Activated naive CD8-positive, alpha-beta T cell treated with anti-CD3 and anti-CD28 coated beads, Interleukin-2, amount 50 U/mL, for 16 hours (primary cell): Measurements from ENCODE around the gene CD48.

Experiments used
- DNase-seq: peaks from one replicate; pipeline ENCODE4 v3.0.0-alpha.2; 2020; ENCODE audit warnings: low read depth, low spot score

Gene CD48, protein sequence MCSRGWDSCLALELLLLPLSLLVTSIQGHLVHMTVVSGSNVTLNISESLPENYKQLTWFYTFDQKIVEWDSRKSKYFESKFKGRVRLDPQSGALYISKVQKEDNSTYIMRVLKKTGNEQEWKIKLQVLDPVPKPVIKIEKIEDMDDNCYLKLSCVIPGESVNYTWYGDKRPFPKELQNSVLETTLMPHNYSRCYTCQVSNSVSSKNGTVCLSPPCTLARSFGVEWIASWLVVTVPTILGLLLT

DNA sequence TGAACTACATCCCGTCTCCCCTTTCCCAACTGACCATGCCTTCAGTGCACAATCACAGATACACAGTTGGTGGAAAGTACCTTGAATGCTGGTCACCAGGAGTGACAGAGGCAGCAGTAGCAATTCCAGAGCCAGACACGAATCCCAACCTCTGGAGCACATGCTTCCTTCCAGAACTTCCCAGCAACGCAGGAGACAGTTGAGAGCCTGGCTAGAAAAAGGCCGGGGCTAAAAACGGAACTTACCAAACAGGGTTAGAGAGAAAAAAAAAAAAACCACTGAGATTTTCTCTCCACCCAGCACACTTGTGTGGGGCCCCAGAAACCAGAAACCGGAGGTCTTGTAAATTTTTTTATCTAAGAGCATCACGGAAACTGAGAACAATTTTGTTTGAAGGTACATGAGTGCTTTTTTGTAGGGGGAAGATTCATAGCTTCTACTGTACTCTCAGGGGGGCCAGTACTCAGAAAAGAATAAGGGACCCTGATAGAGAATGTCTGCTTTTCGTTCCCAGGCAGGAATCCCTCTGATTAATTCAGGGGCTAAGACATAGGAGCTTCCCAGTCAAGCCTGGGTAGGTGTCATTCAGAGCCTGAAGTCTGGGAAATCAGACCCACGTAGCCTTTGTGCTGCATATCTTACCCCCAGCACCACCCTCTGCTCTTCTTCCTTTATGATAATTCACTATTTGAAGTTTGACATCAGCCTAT lies at the start of gene CD48:
Gene CD48 (minus strand): TSS at position 221 of the 710 bp plus-strand sequence. CDS start 59 bp downstream, at position 162.
- DNase-seq, result no peak

DNA sequence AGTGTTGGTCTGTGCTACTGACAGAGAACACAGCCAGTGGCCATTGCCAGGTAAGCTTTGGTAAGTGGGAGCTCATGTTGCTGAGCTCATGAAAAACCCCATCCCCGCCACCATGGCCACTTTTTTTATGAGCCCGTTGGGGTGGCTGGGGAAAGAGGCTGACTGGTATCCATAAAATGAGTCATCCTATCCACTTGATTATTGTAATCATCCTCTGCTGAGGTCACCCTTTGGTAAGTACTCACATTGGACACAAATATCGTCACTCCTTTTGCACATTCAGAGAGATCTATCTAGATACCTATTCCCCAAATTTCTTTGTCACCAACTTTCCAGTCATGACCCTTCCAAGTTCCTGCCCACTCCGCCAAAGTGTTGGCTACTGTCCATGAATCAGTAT lies 49.4 kb upstream of the CD48 start:
- no peak for DNase-seq

DNA sequence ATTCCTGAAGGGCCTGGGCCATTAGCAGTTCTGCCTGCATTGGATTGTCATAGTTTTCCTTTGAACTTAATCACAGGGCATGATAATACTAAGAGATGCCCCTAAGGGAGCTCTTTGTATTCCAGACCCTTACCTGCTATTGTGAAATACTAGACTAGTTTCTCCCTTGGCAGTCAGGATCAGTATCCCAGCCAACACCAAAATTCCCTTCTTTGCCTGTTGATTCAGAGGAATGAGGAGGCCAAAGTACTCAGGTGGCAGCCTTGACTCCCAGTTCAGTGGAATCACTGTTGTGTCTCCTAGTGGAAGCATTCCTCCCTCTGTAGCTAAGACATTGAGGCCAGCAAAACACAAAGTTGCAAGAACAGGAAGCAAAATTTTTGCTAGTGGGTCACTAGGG lies 48.1 kb upstream of the CD48 start:
- DNase-seq, result no peak

DNA sequence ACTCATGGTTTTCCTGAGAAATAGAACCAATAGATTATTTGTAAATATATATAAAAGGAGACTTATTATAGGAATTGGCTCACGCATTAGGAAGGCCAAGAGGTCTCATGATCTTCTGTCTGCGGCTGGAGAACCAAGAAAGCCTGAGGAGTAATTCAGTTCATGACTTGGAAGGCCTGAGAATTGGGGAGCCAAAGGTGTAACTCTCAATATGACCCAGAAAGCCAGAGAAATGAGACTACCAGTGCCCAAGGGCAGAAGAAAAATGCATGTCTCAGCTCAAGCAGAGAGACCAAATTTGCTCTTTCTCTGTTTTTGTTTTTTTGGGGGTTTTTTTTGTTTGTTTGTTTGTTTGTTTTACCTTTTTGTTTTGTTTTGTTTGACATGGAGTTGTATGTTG lies 46.9 kb upstream of the CD48 start:
- no peak for DNase-seq

DNA sequence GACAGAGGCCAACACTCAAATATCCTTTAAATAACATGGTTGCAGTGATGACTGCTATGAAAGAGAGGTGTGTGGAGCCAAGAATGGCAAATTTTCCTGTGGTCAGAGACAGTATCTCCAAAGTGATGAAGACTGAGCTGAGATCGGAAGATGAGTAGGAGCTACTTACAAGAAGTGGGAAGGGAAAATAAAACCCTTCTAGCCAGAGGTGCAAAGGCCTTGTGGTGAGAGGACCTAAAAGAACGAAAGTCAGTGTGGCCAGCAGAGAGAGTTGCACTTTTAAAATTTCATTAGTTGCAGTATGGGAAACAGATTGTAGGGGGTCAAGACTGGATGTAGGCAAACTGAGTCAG lies 45.2 kb upstream of the CD48 start:
- DNase-seq, result no peak

DNA sequence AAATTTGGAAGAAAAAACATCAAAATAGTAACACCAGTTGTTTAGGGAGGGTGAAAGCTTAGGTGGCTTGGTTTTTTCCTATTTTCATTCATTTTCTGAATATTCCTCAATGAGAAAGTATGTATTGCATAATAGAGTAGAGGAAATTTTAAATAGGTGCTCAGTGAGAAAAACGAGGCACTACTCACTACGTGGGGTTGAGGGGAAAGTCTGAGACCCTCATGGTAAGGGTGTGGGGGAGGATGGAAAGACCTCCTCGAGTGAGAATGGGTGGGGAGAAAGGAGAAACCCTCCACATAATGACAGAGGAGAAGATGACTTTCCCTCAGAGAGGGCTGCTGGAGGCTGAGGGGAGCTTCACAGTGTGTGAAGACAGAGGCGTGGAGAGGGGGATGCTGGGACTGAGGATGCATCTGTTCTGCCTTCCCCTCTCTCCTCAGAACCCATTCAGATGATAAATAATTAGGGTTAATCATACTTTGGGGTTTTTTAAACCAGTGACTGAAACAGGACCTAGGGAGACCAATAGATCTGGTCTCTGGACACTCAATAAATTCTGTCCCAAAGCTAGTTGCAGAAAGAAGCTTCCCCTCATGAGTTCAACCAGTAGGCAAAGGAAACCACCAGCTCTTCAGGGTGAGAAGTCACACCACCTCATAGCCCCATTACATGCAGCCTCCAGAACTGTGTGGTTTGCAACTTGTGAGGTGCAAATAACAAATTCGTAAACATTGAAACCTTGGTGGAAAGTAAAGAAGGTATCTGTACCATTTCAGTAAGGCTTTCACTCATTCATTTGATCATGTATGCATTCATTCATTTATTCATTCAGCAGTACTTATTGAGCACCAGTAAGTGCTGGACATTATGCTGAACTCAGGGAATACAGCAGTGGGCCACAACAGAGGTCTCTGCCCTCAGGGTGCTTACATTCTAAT lies 44.6 kb upstream of the CD48 start:
- peak; percentile 25 for DNase-seq

DNA sequence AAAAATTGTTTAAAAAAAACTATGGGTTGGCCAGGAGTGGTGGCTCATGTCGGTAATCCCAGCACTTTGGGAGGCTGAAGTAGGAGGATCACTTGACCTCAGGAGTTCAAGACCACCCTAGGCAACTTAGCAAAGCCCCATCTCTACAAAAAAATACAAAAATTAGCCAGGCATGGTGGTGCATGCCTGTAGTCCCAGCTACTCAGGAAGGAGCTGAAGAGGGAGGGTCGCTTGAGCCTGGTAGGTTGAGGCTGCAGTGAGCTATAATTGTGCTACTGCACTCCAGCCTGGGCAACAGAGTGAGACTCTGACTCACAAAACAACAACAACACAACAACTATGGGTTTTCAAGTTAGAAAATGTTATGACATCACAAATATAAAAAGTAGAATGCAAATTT lies 43.8 kb upstream of the CD48 start:
- no peak for DNase-seq

DNA sequence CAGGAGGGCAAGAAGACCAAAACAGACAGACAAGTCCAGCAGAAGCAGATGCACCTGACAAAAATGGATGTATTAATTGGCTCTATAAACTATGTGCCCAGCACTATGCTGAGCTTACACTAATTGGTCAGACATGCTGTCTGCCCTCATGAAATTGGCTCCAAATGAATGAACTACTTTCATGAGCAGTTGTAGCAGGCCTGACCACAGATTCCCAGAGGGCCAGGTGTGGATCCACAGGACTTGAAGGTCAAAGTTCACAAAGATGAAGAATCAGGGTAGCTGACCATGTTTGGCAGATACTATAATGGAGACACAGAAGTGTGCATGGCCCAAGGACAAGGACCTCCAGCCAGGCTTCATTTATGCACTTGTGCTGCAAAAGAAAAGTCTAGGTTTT lies 42.0 kb upstream of the CD48 start:
- no peak for DNase-seq

DNA sequence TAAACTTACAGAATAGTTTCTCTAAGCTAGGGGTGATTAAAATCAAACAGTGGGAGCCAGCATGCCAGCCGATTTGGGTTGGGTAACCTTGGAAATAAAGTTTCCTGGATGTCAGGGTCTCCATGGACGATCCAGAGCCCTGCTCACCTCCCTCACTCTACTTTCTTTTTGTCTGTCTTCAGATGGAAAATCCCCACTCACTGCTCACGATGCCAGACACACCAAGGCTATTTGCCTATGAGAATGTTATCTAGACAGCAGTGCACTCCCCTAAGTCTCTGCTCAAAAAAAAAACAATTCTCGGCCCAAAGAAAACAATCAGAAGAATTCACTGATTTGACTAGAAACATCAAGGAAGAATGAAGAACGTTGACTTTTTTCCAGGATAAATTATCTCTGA lies 41.3 kb upstream of the CD48 start:
- no peak for DNase-seq

DNA sequence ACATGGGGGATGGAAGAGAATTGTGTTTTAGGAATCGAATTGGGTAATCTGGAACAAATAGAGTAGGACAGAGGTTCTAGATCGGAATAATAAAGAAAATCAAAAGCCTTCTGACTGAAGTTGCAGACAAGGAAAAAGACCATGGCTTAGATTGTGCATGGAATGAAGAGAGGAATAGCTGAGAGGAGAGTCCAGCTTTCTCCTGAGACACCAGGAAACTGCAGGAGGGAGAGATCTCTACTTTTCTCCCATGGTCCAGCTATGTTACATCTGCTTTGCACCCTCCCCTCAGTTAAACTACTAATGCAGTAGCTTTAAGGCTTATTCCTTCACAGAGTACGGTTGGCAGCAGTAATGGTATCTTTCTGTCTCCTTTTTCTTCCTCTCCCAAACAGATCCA lies 40.8 kb upstream of the CD48 start:
- no peak for DNase-seq

DNA sequence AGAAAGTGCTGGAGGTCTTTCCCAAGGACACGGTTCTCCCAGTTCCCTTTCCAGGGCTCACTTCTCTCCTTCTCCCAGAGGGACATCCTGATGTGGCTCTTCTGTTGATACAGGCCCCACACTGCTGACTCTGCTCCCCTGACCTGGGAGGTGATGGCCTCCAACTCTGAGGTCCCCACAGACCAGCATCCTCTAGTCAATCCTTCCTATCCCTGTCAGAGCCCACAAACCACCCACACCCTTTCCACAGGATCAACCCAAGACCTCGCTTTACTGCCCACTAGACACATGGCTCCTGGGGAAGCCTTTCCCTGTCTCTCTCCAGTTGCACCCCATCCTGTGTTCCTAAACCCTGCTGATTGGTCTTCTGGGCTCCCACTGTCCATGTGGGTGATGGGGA lies 39.0 kb upstream of the CD48 start:
- DNase-seq, result no peak

DNA sequence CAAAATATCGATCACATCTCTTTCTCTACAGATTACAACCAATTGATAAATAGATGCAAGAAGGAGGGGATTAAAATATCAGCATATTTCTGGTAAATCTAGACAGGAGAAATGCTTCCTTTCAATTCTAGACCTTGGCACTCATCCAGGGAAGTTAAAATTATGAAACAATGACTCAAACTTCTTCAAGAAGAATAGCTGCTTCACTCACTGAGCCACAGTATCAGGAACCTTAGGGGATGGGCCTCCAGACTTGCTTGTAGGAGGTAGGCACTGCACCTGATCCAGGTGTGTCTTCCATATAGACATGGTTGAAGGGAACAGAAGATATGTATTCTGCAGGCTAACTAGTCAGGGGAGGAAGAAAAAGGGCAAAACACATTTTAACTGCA lies 37.3 kb upstream of the CD48 start:
- DNase-seq, result no peak

DNA sequence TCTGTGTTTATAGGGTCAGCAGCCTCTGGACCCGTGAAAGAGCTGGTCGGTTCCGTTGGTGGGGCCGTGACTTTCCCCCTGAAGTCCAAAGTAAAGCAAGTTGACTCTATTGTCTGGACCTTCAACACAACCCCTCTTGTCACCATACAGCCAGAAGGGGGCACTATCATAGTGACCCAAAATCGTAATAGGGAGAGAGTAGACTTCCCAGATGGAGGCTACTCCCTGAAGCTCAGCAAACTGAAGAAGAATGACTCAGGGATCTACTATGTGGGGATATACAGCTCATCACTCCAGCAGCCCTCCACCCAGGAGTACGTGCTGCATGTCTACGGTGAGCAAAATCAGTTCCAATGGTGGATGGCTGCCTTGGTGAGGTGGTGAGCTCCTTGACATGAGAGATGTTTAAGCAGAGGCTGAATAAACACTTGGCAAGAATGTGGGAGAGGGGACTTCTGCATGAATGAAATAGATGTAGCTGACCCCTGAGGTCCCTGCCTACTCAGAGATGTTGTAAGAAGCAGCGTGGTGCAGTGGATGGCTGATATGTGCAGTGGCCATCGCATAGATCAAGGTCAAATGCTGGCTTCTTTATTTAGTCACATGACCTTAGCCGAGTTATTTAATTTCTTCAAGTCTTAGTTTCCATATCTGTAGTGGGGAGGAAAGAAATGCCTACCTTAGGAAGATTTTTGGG lies 36.7 kb upstream of the CD48 start:
- DNase-seq, result no peak

DNA sequence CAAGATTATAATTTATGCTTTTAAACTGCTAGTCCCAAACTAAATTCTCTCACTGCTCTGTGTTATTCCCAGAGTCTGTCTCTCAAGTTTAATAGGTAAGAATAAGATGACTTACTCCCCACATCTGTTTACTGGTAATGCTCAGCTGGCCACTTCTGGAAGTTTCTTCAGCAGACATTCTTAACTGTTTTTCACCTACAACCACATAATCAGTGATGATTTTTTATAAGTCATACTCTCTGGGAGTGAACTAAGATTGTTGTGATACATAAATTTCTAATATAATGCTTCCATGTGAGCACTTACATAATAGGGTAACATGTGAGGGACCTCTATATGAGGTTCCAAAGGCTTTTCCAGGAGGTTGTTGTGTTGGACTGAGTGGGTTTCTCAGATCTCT lies 36.1 kb upstream of the CD48 start:
- no peak for DNase-seq

DNA sequence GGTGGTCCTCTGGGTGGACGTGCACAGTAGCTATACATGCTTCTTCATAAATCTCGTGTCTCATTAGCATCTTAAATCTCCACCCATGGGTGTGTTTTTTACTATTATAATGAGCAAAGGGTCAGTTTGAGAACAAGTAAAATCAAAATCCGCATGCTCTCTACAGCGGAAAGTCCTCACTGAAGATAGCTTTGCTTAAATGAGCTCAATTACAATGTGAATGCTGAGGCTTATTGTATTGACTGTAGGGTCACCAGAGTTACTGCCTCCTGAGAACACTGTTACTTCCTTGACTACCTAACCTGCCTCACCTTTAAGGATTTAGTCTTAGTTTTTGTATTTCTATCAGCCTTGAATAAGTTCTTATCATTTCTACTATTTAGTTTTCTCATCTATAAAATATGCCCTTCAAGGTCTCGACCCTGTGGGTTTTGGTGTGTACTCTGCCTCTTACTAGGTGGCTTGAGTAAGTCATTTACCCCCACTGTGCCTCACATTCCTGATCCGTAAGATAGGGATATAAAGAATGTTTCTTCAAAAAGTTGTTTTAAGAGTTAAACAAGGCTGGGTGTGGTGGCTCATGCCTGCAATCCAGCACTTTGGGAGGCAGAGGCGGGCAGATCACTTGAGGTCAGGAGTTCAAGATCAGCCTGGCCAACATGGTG lies 35.3 kb upstream of the CD48 start:
- DNase-seq, result no peak

DNA sequence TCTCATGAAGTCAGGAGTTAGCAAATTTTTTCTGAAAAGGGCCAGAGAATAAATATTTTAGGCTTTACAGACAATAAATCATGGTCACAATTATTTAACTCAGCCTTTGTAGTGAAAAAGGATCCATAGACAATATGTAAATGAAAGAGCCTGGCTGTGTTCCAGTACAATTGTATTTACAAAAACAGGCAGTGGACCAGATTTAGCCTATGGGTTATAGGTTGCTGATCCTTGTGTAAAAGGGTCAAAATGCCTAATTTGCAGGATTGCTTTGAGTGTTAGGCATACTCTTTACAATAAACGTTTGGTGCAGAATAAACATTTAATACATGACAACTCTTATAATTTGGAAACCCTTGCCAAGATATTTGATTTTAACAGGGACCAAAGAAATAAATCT lies 33.9 kb upstream of the CD48 start:
- no peak for DNase-seq

DNA sequence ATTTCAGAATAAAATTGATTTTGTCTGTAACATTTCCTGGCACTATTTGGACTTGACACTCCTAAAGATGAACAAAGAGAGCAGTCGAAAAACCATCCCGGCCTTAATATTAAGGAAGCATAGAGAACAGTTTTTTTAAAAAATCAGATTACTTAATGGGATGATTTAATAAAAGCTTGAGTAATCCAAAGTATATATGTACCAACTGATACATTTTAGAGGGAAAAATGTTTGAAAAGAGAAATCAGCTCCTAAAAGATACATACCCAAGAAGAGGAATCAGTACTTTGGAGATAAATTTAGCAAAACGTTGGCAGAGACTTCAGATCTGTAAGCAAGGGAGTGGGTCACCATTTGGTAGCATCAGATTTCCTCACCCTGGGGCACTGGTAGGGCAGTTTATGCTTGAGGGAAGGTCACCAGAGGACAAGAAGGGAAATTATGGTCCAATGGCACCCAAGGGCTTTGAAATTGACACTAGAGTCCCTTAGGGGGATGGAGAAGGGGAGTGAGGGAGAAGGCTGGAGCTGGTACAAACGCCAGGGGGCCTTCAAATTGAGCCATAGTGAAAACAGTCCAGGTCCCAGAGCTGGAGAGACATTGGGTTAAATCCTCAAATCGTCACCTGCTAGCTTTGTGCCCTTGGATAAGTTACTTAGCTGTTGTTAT lies 33.4 kb upstream of the CD48 start:
- no peak for DNase-seq

DNA sequence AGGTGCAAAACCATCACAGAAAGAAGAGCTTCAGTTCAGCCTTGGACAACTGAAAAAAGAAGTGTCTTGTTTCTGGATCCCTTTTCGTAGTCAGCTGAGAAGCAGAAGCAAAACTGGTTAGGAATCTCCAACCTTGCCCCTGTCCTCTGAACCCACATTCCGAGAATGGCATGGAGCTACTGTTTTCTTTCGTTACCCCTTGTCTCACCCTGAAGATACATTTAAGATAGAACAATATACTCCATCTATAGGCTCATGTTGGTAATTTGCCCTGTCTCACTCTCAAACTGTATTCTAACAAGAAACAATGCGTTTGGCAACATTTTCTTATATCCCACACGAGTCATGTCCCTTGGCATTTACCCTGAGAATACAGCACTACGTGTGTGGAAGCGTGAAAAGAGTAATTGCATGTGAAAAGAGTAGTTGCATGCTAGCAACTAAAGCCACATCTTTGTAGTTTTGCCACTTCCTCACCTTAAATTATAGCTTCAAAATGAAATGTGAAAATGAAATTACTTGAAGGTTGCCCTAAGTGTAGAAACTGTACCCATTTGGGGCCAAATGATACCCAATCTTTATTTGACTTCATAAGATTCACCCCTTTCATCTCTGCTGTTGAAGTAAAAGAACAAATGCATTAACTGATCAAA lies 32.7 kb upstream of the CD48 start:
- no peak for DNase-seq

DNA sequence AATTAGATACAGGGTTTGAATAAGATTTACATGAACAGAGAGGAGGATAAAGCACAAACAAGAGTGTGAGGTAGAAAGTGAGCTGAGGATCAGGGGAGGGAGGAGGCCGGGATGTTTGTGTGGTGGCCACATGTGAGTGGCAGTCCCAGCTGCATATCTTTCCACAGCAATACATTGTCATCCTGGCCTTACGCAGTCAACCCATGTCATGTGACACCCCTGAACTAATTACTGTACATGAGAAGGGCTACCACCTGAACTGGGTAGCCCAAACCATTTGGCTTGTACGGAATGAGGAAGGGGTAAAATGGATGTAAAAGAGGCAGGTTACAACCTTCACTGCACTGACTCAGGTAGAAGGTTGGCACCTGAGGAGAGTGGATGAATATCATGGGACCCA lies 31.6 kb upstream of the CD48 start:
- no peak for DNase-seq

DNA sequence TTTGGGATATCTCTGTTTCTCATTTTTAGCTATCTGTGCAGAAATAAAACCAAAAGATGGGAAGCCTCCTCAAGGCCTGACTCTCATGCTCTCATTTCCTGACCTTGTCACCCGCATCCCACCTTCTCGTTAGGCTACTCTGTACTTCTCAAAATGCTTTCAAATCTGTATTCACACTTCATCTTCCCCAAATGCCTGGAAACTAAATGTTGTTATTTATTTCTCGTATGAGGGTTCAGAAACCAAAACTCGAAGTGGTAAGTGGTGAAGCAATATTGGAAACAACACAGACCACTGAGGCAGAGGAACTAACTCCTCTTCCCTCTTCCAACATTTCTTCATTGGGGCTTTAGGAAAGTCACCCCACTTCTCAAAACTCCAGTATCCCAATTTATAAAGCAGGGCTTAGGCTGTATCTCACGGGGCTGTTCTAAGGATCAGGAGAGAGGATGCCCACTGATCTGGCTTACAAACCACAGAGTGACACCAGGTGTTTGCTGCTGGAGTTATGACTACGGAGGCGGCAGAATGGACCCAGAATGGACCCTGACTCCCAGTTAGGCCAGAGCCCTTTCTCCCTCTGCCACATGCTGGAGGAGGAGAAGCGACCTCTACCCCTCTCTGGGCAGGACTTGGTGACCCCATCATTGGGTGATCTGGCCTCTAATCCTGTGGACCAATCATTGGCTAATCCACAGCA lies 31.0 kb upstream of the CD48 start:
- no peak for DNase-seq
